Measurements from ENCODE around the gene SESTD1. TPM values are rescaled to one million over a fixed set of nuclear protein-coding genes. Genes with fewer than 3 reads are reported as not detected.
"Not testable (repeated sequence)": the region's sequence is repeated elsewhere in the genome, so short reads cannot be mapped to it uniquely, and the experiment has no call there.

Gene SESTD1
- total and polyA plus RNA-seq, 2 of the 8 experiments (the other 6 are each of a cell fraction or from before 2014, with no cell fraction given), result 5.2 to 49.6 TPM

DNA sequence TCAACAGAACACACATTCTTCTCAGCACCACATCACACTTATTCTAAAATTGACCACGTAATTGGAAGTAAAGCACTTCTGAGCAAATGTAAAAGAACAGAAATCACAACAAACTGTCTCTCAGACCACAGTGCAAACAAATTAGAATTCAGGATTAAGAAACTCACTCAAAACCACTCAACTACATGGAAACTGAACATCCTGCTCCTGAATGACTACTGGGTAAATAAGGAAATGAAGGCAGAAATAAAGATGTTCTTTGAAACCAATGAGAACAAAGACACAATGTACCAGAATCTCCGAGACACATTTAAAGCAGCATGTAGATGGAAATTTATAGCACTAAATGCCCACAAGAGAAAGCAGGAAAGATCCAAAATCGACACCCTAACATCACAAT is 50.0 kb downstream of the SESTD1 start:
- H2BK20ac ChIP-seq (ENCODE audit: low read length); FAIRE-seq; H4K8ac ChIP-seq (ENCODE audit: extremely low read depth, insufficient read depth, low read length); H2AK5ac ChIP-seq (ENCODE audit: low read depth, low read length); H3K4me1 ChIP-seq (replicated peaks in 1 of 4; ENCODE audit: control insufficient read depth in 3 of 4, insufficient read depth in 4 of 4, low read length in 3 of 4); H2BK120ac ChIP-seq (replicated peaks; ENCODE audit: low read depth, low read length); H3K79me2 ChIP-seq (ENCODE audit: control insufficient read depth in 1 of 2, insufficient read depth in 2 of 2, low read length in 2 of 2); H2BK15ac ChIP-seq (ENCODE audit: low read length); H3K23me2 ChIP-seq (ENCODE audit: low read depth, low read length); H3K36me3 ChIP-seq (ENCODE audit: control insufficient read depth in 2 of 4, insufficient read depth in 4 of 4, low read length in 3 of 4); H3K27ac ChIP-seq (ENCODE audit: low read depth, low read length); H3K9ac ChIP-seq (replicated peaks in 1 of 4; ENCODE audit: extremely low read depth in 1 of 4, low read depth in 3 of 4, low read length in 3 of 4); H4K91ac ChIP-seq (replicated peaks; ENCODE audit: insufficient read length, low read length); H3K9me3 ChIP-seq (ENCODE audit: insufficient read depth in 2 of 2, low read depth in 1 of 2, low read length in 1 of 2); H2BK12ac ChIP-seq (ENCODE audit: low read depth, low read length); H3K4me3 ChIP-seq (ENCODE audit: extremely low read depth in 1 of 4, insufficient read depth in 2 of 4, low read depth in 3 of 4, low read length in 4 of 4); H3K79me1 ChIP-seq (ENCODE audit: low read depth, low read length); H4K5ac ChIP-seq (ENCODE audit: insufficient read length, low read depth, low read length); H4K20me1 ChIP-seq (replicated peaks in 1 of 2; ENCODE audit: control insufficient read depth in 1 of 2, insufficient read depth in 2 of 2, low read length in 2 of 2); H3K27me3 ChIP-seq (replicated peaks in 1 of 4; ENCODE audit: control insufficient read depth in 3 of 4, extremely low read depth in 1 of 4, insufficient read depth in 3 of 4, low read length in 3 of 4); CTCF ChIA-PET (ENCODE audit: partially characterized antibody); H2BK5ac ChIP-seq (ENCODE audit: low read depth, low read length); H2AFZ ChIP-seq (ENCODE audit: low read length); H3K4me2 ChIP-seq (ENCODE audit: insufficient read depth in 1 of 2, low read depth in 2 of 2, low read length in 2 of 2); H3K18ac ChIP-seq (ENCODE audit: extremely low read depth, low read length); H3K56ac ChIP-seq (replicated peaks; ENCODE audit: insufficient read length, low read depth, low read length); H3K4ac ChIP-seq (replicated peaks; ENCODE audit: insufficient read length, low read depth, low read length); POLR2A ChIA-PET (ENCODE audit: partially characterized antibody); H3K14ac ChIP-seq (ENCODE audit: insufficient read length); H3K23ac ChIP-seq (ENCODE audit: insufficient read length); DNase-seq (ENCODE audit: low read depth in 1 of 2, low spot score in 2 of 2): not testable (repeated sequence)
- 87% methylated on average over 3 of the region's 3 CpGs; no CpG with 5 or more reads in 1 of the 2 experiments for WGBS, 2 experiments (ENCODE audit: extremely low coverage in 1 of 2, insufficient coverage in 1 of 2, insufficient read length in 1 of 2, insufficient replicate concordance in 2 of 2, low coverage in 1 of 2, low lambda C conversion rate in 2 of 2, missing lambda C conversion rate in 1 of 2)
